HEK293 (cell line): Measurements from ENCODE around the gene HMGXB4.

Experiments used
- CTCF ChIP-seq: fragments of 450-650 bp; formaldehyde crosslinking; IDR thresholded peaks from 2 replicates; pipeline ENCODE4 v1.5.1; 2016; ENCODE audit warnings: missing biosample characterization, missing genetic modification characterization
- SCRT1 ChIP-seq: fragments of 450-650 bp; formaldehyde crosslinking; IDR thresholded peaks from 2 replicates; pipeline ENCODE4 v1.5.1; 2016; ENCODE audit warnings: missing biosample characterization, missing genetic modification characterization, borderline replicate concordance
- YY1 ChIP-seq: fragments of 450-650 bp; formaldehyde crosslinking; IDR thresholded peaks from 2 replicates; pipeline ENCODE4 v1.5.1; 2018; ENCODE audit warnings: missing biosample characterization, missing genetic modification characterization
- ZNF18 ChIP-seq: fragments of 450-650 bp; formaldehyde crosslinking; IDR thresholded peaks from 2 replicates; pipeline ENCODE4 v1.5.1; 2016; ENCODE audit warnings: missing biosample characterization, missing genetic modification characterization
- ZNF335 ChIP-seq: fragments of 450-650 bp; formaldehyde crosslinking; conservative IDR thresholded peaks from 2 replicates; pipeline ENCODE4 v1.5.1; 2016; ENCODE audit warnings: missing biosample characterization, missing genetic modification characterization
- ZNF366 ChIP-seq: fragments of 450-650 bp; formaldehyde crosslinking; conservative IDR thresholded peaks from 2 replicates; pipeline ENCODE4 v1.5.1; 2016; ENCODE audit warnings: missing biosample characterization, missing genetic modification characterization
- ZNF521 ChIP-seq: fragments of 450-650 bp; formaldehyde crosslinking; IDR thresholded peaks from 2 replicates; pipeline ENCODE4 v1.5.1; 2017; ENCODE audit warnings: missing biosample characterization, mild to moderate bottlenecking, missing genetic modification characterization
- ZNF596 ChIP-seq: fragments of 450-650 bp; IDR thresholded peaks from 2 replicates; pipeline ENCODE4 v1.5.0; 2018; ENCODE audit warnings: missing biosample characterization, mild to moderate bottlenecking, missing genetic modification characterization, moderate library complexity
- ZNF785 ChIP-seq: fragments of 450-650 bp; formaldehyde crosslinking; IDR thresholded peaks from 2 replicates; pipeline ENCODE4 v1.5.1; 2016; ENCODE audit warnings: missing biosample characterization, missing genetic modification characterization
- TF ChIP-seq, protein P1 (sequence below): fragments of 450-650 bp; formaldehyde crosslinking; IDR thresholded peaks from 2 replicates; pipeline ENCODE4 v1.5.1; 2016; ENCODE audit warnings: missing biosample characterization, missing genetic modification characterization

- TF ChIP-seq CTCF (tag by site-specific recombination) (no peak), ZNF521 (tag by site-specific recombination) (no peak), ZNF366 (no peak), YY1 (tag by site-specific recombination) (no peak), SCRT1 (tag by site-specific recombination) (no peak), ZNF785 (no peak), ZNF335 (tag by site-specific recombination) (no peak), ZNF596 (tag by site-specific recombination) (no peak), ZNF18 (no peak)
- TF ChIP-seq, protein P1, sequence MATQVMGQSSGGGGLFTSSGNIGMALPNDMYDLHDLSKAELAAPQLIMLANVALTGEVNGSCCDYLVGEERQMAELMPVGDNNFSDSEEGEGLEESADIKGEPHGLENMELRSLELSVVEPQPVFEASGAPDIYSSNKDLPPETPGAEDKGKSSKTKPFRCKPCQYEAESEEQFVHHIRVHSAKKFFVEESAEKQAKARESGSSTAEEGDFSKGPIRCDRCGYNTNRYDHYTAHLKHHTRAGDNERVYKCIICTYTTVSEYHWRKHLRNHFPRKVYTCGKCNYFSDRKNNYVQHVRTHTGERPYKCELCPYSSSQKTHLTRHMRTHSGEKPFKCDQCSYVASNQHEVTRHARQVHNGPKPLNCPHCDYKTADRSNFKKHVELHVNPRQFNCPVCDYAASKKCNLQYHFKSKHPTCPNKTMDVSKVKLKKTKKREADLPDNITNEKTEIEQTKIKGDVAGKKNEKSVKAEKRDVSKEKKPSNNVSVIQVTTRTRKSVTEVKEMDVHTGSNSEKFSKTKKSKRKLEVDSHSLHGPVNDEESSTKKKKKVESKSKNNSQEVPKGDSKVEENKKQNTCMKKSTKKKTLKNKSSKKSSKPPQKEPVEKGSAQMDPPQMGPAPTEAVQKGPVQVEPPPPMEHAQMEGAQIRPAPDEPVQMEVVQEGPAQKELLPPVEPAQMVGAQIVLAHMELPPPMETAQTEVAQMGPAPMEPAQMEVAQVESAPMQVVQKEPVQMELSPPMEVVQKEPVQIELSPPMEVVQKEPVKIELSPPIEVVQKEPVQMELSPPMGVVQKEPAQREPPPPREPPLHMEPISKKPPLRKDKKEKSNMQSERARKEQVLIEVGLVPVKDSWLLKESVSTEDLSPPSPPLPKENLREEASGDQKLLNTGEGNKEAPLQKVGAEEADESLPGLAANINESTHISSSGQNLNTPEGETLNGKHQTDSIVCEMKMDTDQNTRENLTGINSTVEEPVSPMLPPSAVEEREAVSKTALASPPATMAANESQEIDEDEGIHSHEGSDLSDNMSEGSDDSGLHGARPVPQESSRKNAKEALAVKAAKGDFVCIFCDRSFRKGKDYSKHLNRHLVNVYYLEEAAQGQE (tag by site-specific recombination) = no peak
Measured at GRCh38 chr22:35310556-35311550, 53.6 kb downstream of the HMGXB4 start.
